Cortex of kidney (tissue), 1 donor: Measurements from ENCODE around the gene NIM1K.
"Not testable (repeated sequence)": the region's sequence is repeated elsewhere in the genome, so short reads cannot be mapped to it uniquely, and the experiment has no call there.

ENCODE experiments used
- DNase-seq: peaks from one replicate; lab custom pipeline; 2025; lab: John Stamatoyannopoulos, UW

NIM1K gene

GRCh38 chr5:43230707-43231106 is 38.7 kb downstream of the NIM1K start:
- no peak for DNase-seq

GRCh38 chr5:43231977-43232376 is 40.0 kb downstream of the NIM1K start:
- DNase-seq: no peak

- DNase-seq: no peak
Measured at GRCh38 chr5:43232943-43233833, 41.2 kb downstream of the NIM1K start.

- no peak for DNase-seq
Measured at GRCh38 chr5:43233946-43234345, 41.9 kb downstream of the NIM1K start.

GRCh38 chr5:43236653-43237355 is 44.8 kb downstream of the NIM1K start:
- no peak for DNase-seq

GRCh38 chr5:43242196-43242595 is 50.2 kb downstream of the NIM1K start:
- DNase-seq: no peak

GRCh38 chr5:43243270-43243669 is 51.2 kb downstream of the NIM1K start:
- DNase-seq: no peak

GRCh38 chr5:43244823-43245565 is 53.0 kb downstream of the NIM1K start:
- DNase-seq: no peak

GRCh38 chr5:43245724-43246385 is 53.8 kb downstream of the NIM1K start:
- DNase-seq: no peak

GRCh38 chr5:43251754-43252153 is 59.7 kb downstream of the NIM1K start:
- no peak for DNase-seq

GRCh38 chr5:43255704-43256103 is 63.7 kb downstream of the NIM1K start:
- DNase-seq: no peak

GRCh38 chr5:43256261-43256966 is 64.4 kb downstream of the NIM1K start:
- DNase-seq: no peak

GRCh38 chr5:43258116-43258515 is 66.1 kb downstream of the NIM1K start:
- no peak for DNase-seq

- DNase-seq: not testable (repeated sequence)
Measured at GRCh38 chr5:43262269-43262668, 70.2 kb downstream of the NIM1K start.

- no peak for DNase-seq
Measured at GRCh38 chr5:43268188-43268820, 76.3 kb downstream of the NIM1K start.

- no peak for DNase-seq
Measured at GRCh38 chr5:43270645-43271044, 78.6 kb downstream of the NIM1K start.

- no peak for DNase-seq
Measured at GRCh38 chr5:43273552-43273951, 81.5 kb downstream of the NIM1K start.

GRCh38 chr5:43274435-43275114 is 82.5 kb downstream of the NIM1K start:
- DNase-seq: no peak

- DNase-seq: no peak
Measured at GRCh38 chr5:43275391-43275790, 83.4 kb downstream of the NIM1K start.

GRCh38 chr5:43279548-43280274 is 87.7 kb downstream of the NIM1K start:
- no peak for DNase-seq
